Type B pancreatic cell (in vitro differentiated cells): Measurements from ENCODE around the gene EDDM3A. TPM values are rescaled to one million over a fixed set of nuclear protein-coding genes. Genes with fewer than 3 reads are reported as not detected.

Experiments used
- DNase-seq: peaks from one replicate; pipeline ENCODE4 v3.0.0; 2021; ENCODE audit warnings: mixed read lengths; ENCODE audit not compliant: unreplicated experiment; ENCODE audit errors: extremely low spot score
- H3K27ac Mint-ChIP-seq: 2 replicates; pipeline ENCODE4 v1.8.0; 2021; ENCODE audit warnings: mild to moderate bottlenecking, mixed read lengths
- H3K27me3 Mint-ChIP-seq: 2 replicates; pipeline ENCODE4 v1.8.0; 2021; ENCODE audit warnings: mixed read lengths
- H3K36me3 Mint-ChIP-seq: 2 replicates; pipeline ENCODE4 v1.8.0; 2021; ENCODE audit warnings: mixed read lengths
- H3K4me1 Mint-ChIP-seq: one replicate; pipeline ENCODE4 v1.8.0; 2021; ENCODE audit warnings: mixed read lengths; ENCODE audit not compliant: unreplicated experiment
- H3K4me3 Mint-ChIP-seq: 2 replicates; pipeline ENCODE4 v1.8.0; 2021; ENCODE audit warnings: mild to moderate bottlenecking, mixed read lengths
- H3K9me3 Mint-ChIP-seq: 2 replicates; pipeline ENCODE4 v1.8.0; 2021; ENCODE audit warnings: mixed read lengths
- long read RNA-seq: library from polyadenylated mRNA; unstranded; transcript quantifications from one replicate; pipeline ENCODE4 v2.0.0, GENCODE V29; 2020
- total RNA-seq: library from RNA; stranded (reverse); gene quantifications from 2 replicates; pipeline ENCODE4 v1.2.1, GENCODE V29; 2021; ENCODE audit warnings: low replicate concordance
- TF ChIP-seq, protein P1 (sequence below): fragments of 200-600 bp; sonication (generic); conservative IDR thresholded peaks from 2 replicates; pipeline ENCODE4 v1.5.0; 2021; ENCODE audit warnings: antibody characterized with exemption, mild to moderate bottlenecking

Gene EDDM3A
- not detected in 2 replicates for total RNA-seq
- long read RNA-seq, result 0 reads

DNA sequence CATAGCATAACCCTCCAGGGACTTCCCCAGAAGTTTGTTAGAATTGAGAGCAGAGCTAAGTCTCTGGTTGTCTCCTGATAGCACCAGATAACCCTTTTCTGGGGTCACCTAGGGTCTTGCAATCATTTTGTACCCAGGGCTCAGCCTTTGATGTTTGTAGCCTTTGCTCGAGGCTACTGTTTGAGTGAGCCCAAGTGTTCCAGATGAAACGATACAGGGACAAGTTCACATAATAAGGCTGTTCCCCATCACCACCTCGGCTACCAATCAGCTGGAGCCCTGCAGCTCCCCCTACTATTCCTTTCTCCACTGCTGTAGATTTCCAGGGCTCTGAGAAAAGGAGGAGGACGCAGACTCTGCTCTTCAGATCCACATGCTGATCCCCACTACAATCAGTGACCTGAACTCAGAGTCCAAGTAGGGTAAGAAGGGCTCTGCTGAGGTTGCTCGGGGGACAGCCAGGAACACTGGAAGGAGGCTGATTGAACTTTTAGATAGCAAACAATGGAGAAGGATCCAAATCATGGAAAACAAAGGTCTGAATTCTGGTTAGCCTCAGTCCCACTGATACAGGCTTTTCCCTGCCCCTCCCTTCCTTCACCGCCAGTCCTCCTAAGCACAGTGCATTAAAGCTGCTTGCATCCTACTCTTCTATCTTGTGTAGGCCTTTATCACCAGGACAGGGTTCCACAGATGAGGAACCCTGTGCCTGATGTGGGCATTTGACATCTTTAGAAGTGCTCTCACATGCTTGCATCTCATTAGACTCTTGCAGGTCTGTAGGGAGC, at the start of gene EDDM3A:
Gene EDDM3A (plus strand): TSS at position 317 of the 788 bp plus-strand sequence. CDS start 1,694 bp downstream, outside the sequence.
- Mint-ChIP-seq H3K27me3 (no peaks in the 10 kb centered on the region), H3K4me3 (no peak within 1 kb of the TSS), H3K27ac (no peak within 1 kb of the TSS), H3K9me3 (peaks cover 3% of the 10 kb centered on the region), H3K4me1 (peaks cover 11% of the 10 kb centered on the region), H3K36me3 (peaks cover 7% of the 10 kb centered on the region)
- DNase-seq, result no peak
- TF ChIP-seq, protein P1, sequence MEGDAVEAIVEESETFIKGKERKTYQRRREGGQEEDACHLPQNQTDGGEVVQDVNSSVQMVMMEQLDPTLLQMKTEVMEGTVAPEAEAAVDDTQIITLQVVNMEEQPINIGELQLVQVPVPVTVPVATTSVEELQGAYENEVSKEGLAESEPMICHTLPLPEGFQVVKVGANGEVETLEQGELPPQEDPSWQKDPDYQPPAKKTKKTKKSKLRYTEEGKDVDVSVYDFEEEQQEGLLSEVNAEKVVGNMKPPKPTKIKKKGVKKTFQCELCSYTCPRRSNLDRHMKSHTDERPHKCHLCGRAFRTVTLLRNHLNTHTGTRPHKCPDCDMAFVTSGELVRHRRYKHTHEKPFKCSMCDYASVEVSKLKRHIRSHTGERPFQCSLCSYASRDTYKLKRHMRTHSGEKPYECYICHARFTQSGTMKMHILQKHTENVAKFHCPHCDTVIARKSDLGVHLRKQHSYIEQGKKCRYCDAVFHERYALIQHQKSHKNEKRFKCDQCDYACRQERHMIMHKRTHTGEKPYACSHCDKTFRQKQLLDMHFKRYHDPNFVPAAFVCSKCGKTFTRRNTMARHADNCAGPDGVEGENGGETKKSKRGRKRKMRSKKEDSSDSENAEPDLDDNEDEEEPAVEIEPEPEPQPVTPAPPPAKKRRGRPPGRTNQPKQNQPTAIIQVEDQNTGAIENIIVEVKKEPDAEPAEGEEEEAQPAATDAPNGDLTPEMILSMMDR, result no peak

- Mint-ChIP-seq H3K9me3 (no peaks in the 10 kb centered on the region), H3K27me3 (no peaks in the 10 kb centered on the region), H3K27ac (no peak overlapping the region), H3K4me3 (no peak overlapping the region), H3K36me3 (no peaks in the 10 kb centered on the region), H3K4me1 (no peaks in the 10 kb centered on the region)
- TF ChIP-seq, protein P1, result no peak
- no peak for DNase-seq
Measured at GRCh38 chr14:20696764-20697163, 48.9 kb upstream of the EDDM3A start.

- DNase-seq, result peak; percentile 72
- no peaks in the 10 kb centered on the region for H3K36me3 Mint-ChIP-seq
- no peaks in the 10 kb centered on the region for H3K27me3 Mint-ChIP-seq
Measured at GRCh38 chr14:20697273-20698017, 48.2 kb upstream of the EDDM3A start.

DNA sequence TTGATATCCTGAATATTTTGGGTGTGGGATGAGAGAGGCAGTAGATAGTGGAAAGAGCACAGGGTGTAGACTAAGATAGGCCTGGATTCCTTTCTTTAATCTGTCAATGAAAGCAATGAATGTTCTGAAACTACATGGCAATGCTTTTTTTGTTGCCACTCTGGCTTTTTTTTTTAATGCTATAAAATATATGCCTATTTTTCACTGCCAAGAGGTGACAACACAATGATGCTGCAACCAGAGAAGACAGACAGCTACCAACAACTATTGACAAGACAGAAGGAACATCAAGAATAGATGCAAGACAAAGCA, 47.7 kb upstream of the EDDM3A start:
- H3K4me3 Mint-ChIP-seq, result no peak overlapping the region
- no peak overlapping the region for H3K27ac Mint-ChIP-seq
- TF ChIP-seq, protein P1, result no peak
- no peaks in the 10 kb centered on the region for H3K36me3 Mint-ChIP-seq
- H3K27me3 Mint-ChIP-seq, result no peaks in the 10 kb centered on the region
- H3K9me3 Mint-ChIP-seq, result no peaks in the 10 kb centered on the region
- DNase-seq, result no peak
- no peaks in the 10 kb centered on the region for H3K4me1 Mint-ChIP-seq

More at GRCh38 chr14:20697273-20698017, 48.2 kb upstream of the EDDM3A start:
- H3K27ac Mint-ChIP-seq, result no peak overlapping the region
- TF ChIP-seq, protein P1, result peak; percentile 91
- no peaks in the 10 kb centered on the region for H3K9me3 Mint-ChIP-seq
- no peak overlapping the region for H3K4me3 Mint-ChIP-seq
- no peaks in the 10 kb centered on the region for H3K4me1 Mint-ChIP-seq

DNA sequence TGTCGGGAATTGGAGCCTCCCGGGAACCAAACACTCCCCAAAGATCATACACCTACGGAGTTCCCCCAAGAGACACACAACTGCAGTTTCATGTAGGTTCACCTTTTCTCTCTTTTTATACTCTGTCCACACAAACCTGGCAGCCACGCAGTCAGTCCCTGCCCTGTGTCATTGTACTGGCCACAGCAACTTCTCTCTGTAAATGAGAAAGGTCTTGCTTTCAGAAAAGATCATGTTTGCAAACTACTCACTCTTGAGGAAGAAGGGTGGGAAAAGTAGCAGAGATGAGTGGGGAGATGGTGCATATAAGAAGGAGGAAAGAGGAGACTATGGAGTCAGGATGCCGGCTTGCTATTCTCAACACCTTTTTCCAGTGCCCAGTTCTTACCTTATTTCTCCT, 46.8 kb upstream of the EDDM3A start:
- TF ChIP-seq, protein P1, result no peak

More for the DNA sequence above, 46.8 kb upstream of the EDDM3A start:
- H3K36me3 Mint-ChIP-seq, result no peaks in the 10 kb centered on the region
- DNase-seq, result no peak
- H3K27me3 Mint-ChIP-seq, result no peaks in the 10 kb centered on the region
- no peak overlapping the region for H3K27ac Mint-ChIP-seq
- H3K9me3 Mint-ChIP-seq, result no peaks in the 10 kb centered on the region
- no peaks in the 10 kb centered on the region for H3K4me1 Mint-ChIP-seq
- H3K4me3 Mint-ChIP-seq, result no peak overlapping the region
